ENCODE data around the gene PEX13.
A peak's percentile ranks its signal among the peaks of the same experiment; 100 is the strongest.
"Not testable (repeated sequence)": the region's sequence is repeated elsewhere in the genome, so short reads cannot be mapped to it uniquely, and the experiment has no call there.

The PEX13 gene

GRCh38 chr2:61017556-61018317, at the start of gene PEX13, which contains the start of gene PUS10:
Gene PEX13, plus strand, starts transcription at chr2:61017720. Its CDS starts 40 bp downstream, at chr2:61017760.
Gene PUS10, minus strand, starts transcription at chr2:61018255. Its CDS starts 6,365 bp downstream, at chr2:61011890.
- peak; percentile 65 for DNase-seq

GRCh38 chr2:60972889-60973656, 44.4 kb upstream of the PEX13 start:
- DNase-seq: no peak

GRCh38 chr2:60973705-60974104, 43.8 kb upstream of the PEX13 start:
- no peak for DNase-seq

GRCh38 chr2:60974652-60975051, 42.9 kb upstream of the PEX13 start:
- no peak for DNase-seq

GRCh38 chr2:60976256-60976850, 41.2 kb upstream of the PEX13 start:
- no peak for DNase-seq

- no peak for DNase-seq
Observed at GRCh38 chr2:60976875-60977561, 40.5 kb upstream of the PEX13 start.

- no peak for DNase-seq
Observed at GRCh38 chr2:60977562-60977895, 40.0 kb upstream of the PEX13 start.

GRCh38 chr2:60979231-60979630, 38.3 kb upstream of the PEX13 start:
- peak; percentile 14 for DNase-seq

- no peak for DNase-seq
Observed at GRCh38 chr2:60980071-60980815, 37.3 kb upstream of the PEX13 start.

GRCh38 chr2:60982066-60982465, 35.5 kb upstream of the PEX13 start:
- not testable (repeated sequence) for DNase-seq

GRCh38 chr2:60984720-60985119, 32.8 kb upstream of the PEX13 start:
- peak; percentile 59 for DNase-seq

- no peak for DNase-seq
Observed at GRCh38 chr2:60987041-60987440, 30.5 kb upstream of the PEX13 start.

GRCh38 chr2:60987656-60988055, 29.9 kb upstream of the PEX13 start:
- not testable (repeated sequence) for DNase-seq

- DNase-seq: no peak
Observed at GRCh38 chr2:60989259-60989658, 28.3 kb upstream of the PEX13 start.

GRCh38 chr2:60991644-60992043, 25.9 kb upstream of the PEX13 start:
- no peak for DNase-seq

- DNase-seq: peak; percentile 94
Observed at GRCh38 chr2:60992985-60993392, 24.5 kb upstream of the PEX13 start.

- no peak for DNase-seq
Observed at GRCh38 chr2:60994131-60994530, 23.4 kb upstream of the PEX13 start.

- DNase-seq: peak; percentile 74
Observed at GRCh38 chr2:60998628-60999545, 18.6 kb upstream of the PEX13 start.

GRCh38 chr2:61005736-61006135, 11.8 kb upstream of the PEX13 start:
- no peak for DNase-seq

- DNase-seq: peak; percentile 23
Observed at GRCh38 chr2:61006486-61007105, 10.9 kb upstream of the PEX13 start.

GRCh38 chr2:61009355-61009754, 8.2 kb upstream of the PEX13 start:
- DNase-seq: no peak
